Transverse colon (tissue), 4 donors: Measurements from ENCODE around the gene CFHR5.

Experiments
- CTCF ChIP-seq, 5 experiments: fragments of 200-600 bp in 3 of 5; fragments of 450-650 bp in 2 of 5; sonication (generic) in 3 of 5; IDR thresholded peaks; 1 replicate in 2 of 5; 2 replicates in 3 of 5; pipeline ENCODE4 v1.5.1; 2016 to 2017; ENCODE audit warnings: antibody characterized with exemption in 5 of 5, inconsistent platforms in 3 of 5, mild to moderate bottlenecking in 2 of 5, moderate library complexity in 1 of 5
- EP300 ChIP-seq: sonication (generic); formaldehyde crosslinking; IDR thresholded peaks from one replicate; pipeline ENCODE4 v1.6.1; 2017; ENCODE audit warnings: antibody characterized with exemption, low read depth
- POLR2A ChIP-seq: fragments of 450-650 bp; IDR thresholded peaks from one replicate; pipeline ENCODE4 v1.6.1; 2016; ENCODE audit warnings: antibody characterized with exemption, mild to moderate bottlenecking, moderate library complexity
- POLR2AphosphoS5 ChIP-seq, 3 donors: sonication (generic); formaldehyde crosslinking; IDR thresholded peaks; one replicate each; pipeline ENCODE4 v1.6.1; 2016; ENCODE audit warnings: antibody characterized with exemption in 3 of 3

GRCh38 chr1:196997423-196997822 is 20.1 kb downstream of the CFHR5 start:
- no peak for TF ChIP-seq CTCF (IDR thresholded peaks at IDR 0.05)
- no peak for TF ChIP-seq POLR2A
- TF ChIP-seq POLR2AphosphoS5 (IDR thresholded peaks at IDR 0.05), result no peak
- TF ChIP-seq EP300, result no peak
